GM12891 (cell line): ENCODE results near the gene TRAPPC4.

Source experiments
- POLR2AphosphoS5 ChIP-seq: IDR thresholded peaks from 2 replicates; pipeline ENCODE4 v1.6.1; 2011; ENCODE audit warnings: low read depth, low read length, control low read depth
- TAF1 ChIP-seq: IDR thresholded peaks from 2 replicates; pipeline ENCODE4 v1.6.1; 2011; ENCODE audit warnings: low read depth, low read length, control low read depth

- TF ChIP-seq TAF1 = no peak
- TF ChIP-seq POLR2AphosphoS5 = no peak
Measured at GRCh38 chr11:119046489-119046888, 27.9 kb downstream of the TRAPPC4 start.
